H1 (cell line): ENCODE data around the gene SYNPR. TPM values are rescaled to one million over a fixed set of nuclear protein-coding genes. Genes with fewer than 3 reads are reported as not detected.

Experiments
- RNF2 ChIP-seq: fragments of 200-900, 300-1000 bp; sonication (generic); IDR thresholded peaks from 2 replicates; pipeline ENCODE4 v1.7.1; 2016; ENCODE audit warnings: borderline replicate concordance, low read depth, mild to moderate bottlenecking, antibody characterized with exemption, low read length; ENCODE audit not compliant: poor library complexity, severe bottlenecking; ENCODE audit errors: missing control alignments
- TCF12 ChIP-seq: IDR thresholded peaks from 2 replicates; pipeline ENCODE4 v1.6.1; 2011; ENCODE audit warnings: low read depth, mild to moderate bottlenecking, low read length
- polyA plus RNA-seq, 7 experiments: library from polyadenylated mRNA; depleted of rRNA in 3 of 7; stranded (reverse) in 5 of 7; unstranded in 2 of 7; fragments of >200 nt in 5 of 7; fragments of 200-250 nt in 2 of 7; gene quantifications; 1 replicate in 5 of 7; 2 replicates in 1 of 7; 4 replicates in 1 of 7; pipeline versions ENCODE4 v1.2.1 to v1.2.3, GENCODE V29; 2011 to 2013; ENCODE audit warnings: missing spikeins in 2 of 7, mixed read lengths in 2 of 7
- total RNA-seq: library from RNA; stranded (reverse); fragmentation: NEBNext Ultra II Directional; extraction: Animal tissue kit (Norgen Biotek cat#: 25700); gene quantifications from 2 replicates; pipeline ENCODE4 v1.2.1, GENCODE V29; 2021

The SYNPR gene
- total and polyA plus RNA-seq, 2 of the 8 experiments (the other 6 are each of a cell fraction or from before 2014, with no cell fraction given), result 0.39 to 0.99 TPM

DNA sequence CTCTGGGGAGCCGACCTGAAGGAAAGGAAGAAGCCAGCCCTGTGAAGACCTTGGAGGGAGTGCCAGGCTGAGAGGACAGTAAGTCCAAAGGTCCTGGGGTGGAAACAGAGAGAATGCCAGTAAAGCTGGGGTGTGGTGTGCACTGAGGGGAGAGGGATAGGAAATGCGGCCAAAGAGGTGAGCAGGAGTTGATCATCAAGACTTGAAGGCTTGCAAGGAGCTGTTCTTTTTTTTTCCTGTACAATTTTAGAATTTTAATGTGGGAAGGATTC is 73.8 kb downstream of the SYNPR start (continued):
- TF ChIP-seq RNF2 (no peak), TCF12 (no peak)
